Sigmoid colon (tissue), 7 donors: Measurements from ENCODE around the gene TNK2. TPM values are rescaled to one million over a fixed set of nuclear protein-coding genes. Genes with fewer than 3 reads are reported as not detected.
A peak's percentile ranks its signal among the peaks of the same experiment; 100 is the strongest.

Experiments
- DNase-seq: peaks from one replicate; pipeline ENCODE4 v3.0.0-alpha.2; 2019
- H3K27ac ChIP-seq, 4 donors: fragments of 200-600 bp; sonication (generic); one replicate each; pipeline ENCODE4 v1.5.1; 2016 to 2019; ENCODE audit warnings: mild to moderate bottlenecking in 1 of 4
- H3K27me3 ChIP-seq, 3 donors: fragments of 200-600 bp; sonication (generic); one replicate each; pipeline ENCODE4 v1.5.1; 2019; ENCODE audit warnings: mild to moderate bottlenecking in 1 of 3
- H3K36me3 ChIP-seq, 4 donors: fragments of 200-600 bp; sonication (generic); one replicate each; pipeline ENCODE4 v1.5.1; 2016 to 2019
- H3K4me1 ChIP-seq, 4 donors: fragments of 200-600 bp; sonication (generic); one replicate each; pipeline ENCODE4 v1.5.1; 2017 to 2019
- H3K4me3 ChIP-seq, 4 donors: fragments of 200-600 bp; sonication (generic); one replicate each; pipeline ENCODE4 v1.5.1; 2017 to 2019; ENCODE audit warnings: mild to moderate bottlenecking in 2 of 4, moderate library complexity in 1 of 4
- H3K9me3 ChIP-seq, 4 donors: fragments of 200-600 bp in 3 of 4; sonication (generic) in 3 of 4; one replicate each; pipeline versions ENCODE4 v1.5.1 to v1.6.1; 2013 to 2019
- EP300 ChIP-seq, 4 donors: sonication (generic); formaldehyde crosslinking; IDR thresholded peaks; one replicate each; pipeline ENCODE4 v1.6.1; 2017; ENCODE audit warnings: antibody characterized with exemption in 4 of 4
- POLR2A ChIP-seq, 2 donors: fragments of 450-650 bp; IDR thresholded peaks; one replicate each; pipeline ENCODE4 v1.6.1; 2016; ENCODE audit warnings: antibody characterized with exemption in 2 of 2, mild to moderate bottlenecking in 2 of 2, moderate library complexity in 2 of 2
- POLR2AphosphoS5 ChIP-seq, 4 donors: sonication (generic); formaldehyde crosslinking; IDR thresholded peaks; one replicate each; pipeline ENCODE4 v1.6.1; 2017; ENCODE audit warnings: antibody characterized with exemption in 4 of 4
- WGBS, 2 donors: extraction: QIAGEN DNeasy Blood & Tissue Kit; methylation state at CpG; one replicate each; pipeline ENCODE4 v1.1.7; 2013; 5-methylcytosine and 5-hydroxymethylcytosine counted together
- intact Hi-C: fragments of 100-400 bp; cut with DNase I; formaldehyde crosslinking; loops from one replicate; pipeline ENCODE4 v1.15.1; 2023
- polyA plus RNA-seq, 3 donors: library from polyadenylated mRNA; stranded (reverse); fragments of 200-250 nt; gene quantifications; one replicate each; pipeline ENCODE4 v1.2.3, GENCODE V29; 2013
- total RNA-seq, 4 donors: library from RNA; depleted of rRNA; stranded (reverse); fragments of >200 nt; gene quantifications; one replicate each; pipeline ENCODE4 v1.1.0, GENCODE V29; 2016
- TF ChIP-seq, protein P1 (sequence below), 4 experiments: fragments of 450-650 bp in 3 of 4; fragments of 200-600 bp in 1 of 4; IDR thresholded peaks; one replicate each; pipeline ENCODE4 v1.5.1; 2016 to 2019; ENCODE audit warnings: antibody characterized with exemption in 4 of 4, mild to moderate bottlenecking in 3 of 4, moderate library complexity in 2 of 4
- donor health status: healthy with polysubstance abuse.
- donor health status: Bipolar disorder and iron deficiency.
- donor health status: healthy.

Gene TNK2
- total and polyA plus RNA-seq, 7 donors = 8.4 to 44.0 (median 17.1) TPM

DNA sequence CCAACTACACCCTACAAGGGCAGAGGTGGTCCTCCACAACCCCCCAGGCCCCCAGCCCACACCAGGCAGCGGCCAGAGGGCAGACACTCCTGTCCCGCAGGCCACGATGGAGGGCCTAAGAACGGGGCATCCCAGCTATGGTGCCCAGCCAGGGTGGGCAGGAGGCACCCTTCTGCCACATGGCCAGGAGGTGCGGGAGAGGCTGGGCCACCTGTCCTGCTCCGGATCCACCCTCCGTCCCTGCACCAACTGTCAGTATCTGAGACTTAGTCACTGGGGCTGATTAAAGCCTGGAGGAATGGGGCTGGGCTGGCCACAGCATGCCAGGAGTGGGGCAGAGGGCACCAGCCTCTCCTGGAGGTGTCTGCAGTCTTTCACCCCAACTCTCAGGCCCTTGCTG is 37.9 kb downstream of the TNK2 start:
- Histone ChIP-seq H3K4me3 (no peak overlapping the region), H3K9me3 (no peaks in the 10 kb centered on the region), H3K27ac (no peak overlapping the region), H3K27me3 (no peaks in the 10 kb centered on the region), H3K36me3 (peaks cover 0 to 59% (median 13%) of the 10 kb centered on the region in 4 donors), H3K4me1 (no peaks in the 10 kb centered on the region)
- intact Hi-C loops = no loop called here
- TF ChIP-seq POLR2A (IDR thresholded peaks at IDR 0.05) = no peak
- TF ChIP-seq, protein P1, sequence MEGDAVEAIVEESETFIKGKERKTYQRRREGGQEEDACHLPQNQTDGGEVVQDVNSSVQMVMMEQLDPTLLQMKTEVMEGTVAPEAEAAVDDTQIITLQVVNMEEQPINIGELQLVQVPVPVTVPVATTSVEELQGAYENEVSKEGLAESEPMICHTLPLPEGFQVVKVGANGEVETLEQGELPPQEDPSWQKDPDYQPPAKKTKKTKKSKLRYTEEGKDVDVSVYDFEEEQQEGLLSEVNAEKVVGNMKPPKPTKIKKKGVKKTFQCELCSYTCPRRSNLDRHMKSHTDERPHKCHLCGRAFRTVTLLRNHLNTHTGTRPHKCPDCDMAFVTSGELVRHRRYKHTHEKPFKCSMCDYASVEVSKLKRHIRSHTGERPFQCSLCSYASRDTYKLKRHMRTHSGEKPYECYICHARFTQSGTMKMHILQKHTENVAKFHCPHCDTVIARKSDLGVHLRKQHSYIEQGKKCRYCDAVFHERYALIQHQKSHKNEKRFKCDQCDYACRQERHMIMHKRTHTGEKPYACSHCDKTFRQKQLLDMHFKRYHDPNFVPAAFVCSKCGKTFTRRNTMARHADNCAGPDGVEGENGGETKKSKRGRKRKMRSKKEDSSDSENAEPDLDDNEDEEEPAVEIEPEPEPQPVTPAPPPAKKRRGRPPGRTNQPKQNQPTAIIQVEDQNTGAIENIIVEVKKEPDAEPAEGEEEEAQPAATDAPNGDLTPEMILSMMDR (IDR thresholded peaks at IDR 0.05) = no peak
- no peak for TF ChIP-seq POLR2AphosphoS5 (IDR thresholded peaks at IDR 0.05)
- no peak for TF ChIP-seq EP300 (IDR thresholded peaks at IDR 0.05)
- DNase-seq = no peak
- WGBS, 2 donors = 66 to 80% methylated on average over 7 of the region's 7 CpGs

DNA sequence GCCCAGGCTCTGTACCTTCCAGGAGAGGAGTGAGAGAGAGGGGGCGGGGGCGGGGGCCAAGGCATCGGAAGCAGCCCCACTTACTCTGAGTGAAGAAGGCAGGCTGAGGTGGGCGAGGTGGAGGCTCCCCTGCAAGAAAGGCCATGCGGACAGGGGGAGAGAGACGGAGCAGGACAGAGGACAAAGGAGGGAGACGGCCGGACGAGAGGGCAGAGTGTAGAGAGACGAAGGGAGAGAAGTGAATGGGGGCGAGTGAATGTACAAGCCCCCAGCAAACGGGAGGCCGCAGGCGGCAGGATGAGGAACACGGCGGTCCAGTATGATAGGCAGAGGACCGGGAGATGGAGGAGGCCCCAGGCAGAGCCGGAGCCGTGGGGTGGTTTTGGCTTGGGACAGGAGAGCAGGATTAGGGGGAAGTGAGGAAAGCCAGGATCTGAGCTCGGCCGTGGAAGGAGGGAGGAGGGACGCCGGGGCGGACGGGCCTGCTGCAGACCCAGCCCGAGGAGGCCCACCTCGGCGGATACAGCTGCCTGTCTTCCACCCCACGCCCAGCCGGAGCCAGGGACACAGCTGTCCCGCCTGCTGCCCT is 38.8 kb downstream of the TNK2 start:
- TF ChIP-seq EP300 (IDR thresholded peaks at IDR 0.05) (no peak), POLR2A (IDR thresholded peaks at IDR 0.05) (no peak), POLR2AphosphoS5 (IDR thresholded peaks at IDR 0.05) (no peak)
- TF ChIP-seq, protein P1 (IDR thresholded peaks at IDR 0.05) = no peak
- Histone ChIP-seq H3K27ac (no peak overlapping the region), H3K9me3 (no peaks in the 10 kb centered on the region), H3K4me3 (no peak overlapping the region), H3K4me1 (no peaks in the 10 kb centered on the region), H3K36me3 (peaks cover 0 to 59% (median 13%) of the 10 kb centered on the region in 4 donors), H3K27me3 (no peaks in the 10 kb centered on the region)
- 89 to 93% methylated on average over 31 of the region's 31 CpGs for WGBS, 2 donors
- no peak for DNase-seq
- intact Hi-C loops = no loop called here

DNA sequence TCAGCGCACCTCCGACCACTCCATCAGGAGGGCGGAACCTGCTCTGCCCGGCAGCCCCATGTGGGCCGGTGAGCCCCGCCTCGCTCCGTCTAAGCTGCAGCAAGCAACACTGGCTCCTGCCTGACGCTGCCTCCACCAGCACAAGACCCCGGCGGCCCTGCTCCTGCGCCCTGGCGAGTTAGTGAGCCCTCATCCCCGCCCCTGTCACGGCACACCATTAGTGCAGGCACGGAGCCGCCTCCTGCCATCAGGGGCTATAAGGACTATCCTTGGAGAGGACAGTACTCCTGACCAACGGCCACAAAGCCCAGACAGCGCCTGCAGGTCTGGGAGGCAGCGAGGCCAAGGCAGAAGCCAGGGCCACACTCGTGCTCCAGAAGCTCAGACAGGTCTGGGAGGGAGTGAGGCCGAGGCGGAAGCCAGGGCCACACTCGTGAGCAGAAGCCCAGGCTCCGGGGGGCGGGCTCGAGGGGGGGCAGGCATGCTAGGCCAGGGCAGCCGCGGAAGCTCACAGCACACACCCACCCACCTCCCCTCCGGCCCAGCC is 39.4 kb downstream of the TNK2 start:
- Histone ChIP-seq H3K27ac (no peak overlapping the region), H3K9me3 (no peaks in the 10 kb centered on the region), H3K27me3 (no peaks in the 10 kb centered on the region), H3K4me3 (no peak overlapping the region), H3K4me1 (peaks cover 0 to under 1% (median 0%) of the 10 kb centered on the region in 4 donors), H3K36me3 (peaks cover 0 to 63% (median 13%) of the 10 kb centered on the region in 4 donors)
- intact Hi-C loops = no loop called here
- peak; percentile 64 for DNase-seq
- TF ChIP-seq POLR2AphosphoS5 (IDR thresholded peaks at IDR 0.05) (no peak), POLR2A (IDR thresholded peaks at IDR 0.05) (no peak), EP300 (IDR thresholded peaks at IDR 0.05) (no peak)
- TF ChIP-seq, protein P1 (IDR thresholded peaks at IDR 0.05) = no peak
- WGBS, 2 donors = 91 to 92% methylated on average over 30 of the region's 30 CpGs

DNA sequence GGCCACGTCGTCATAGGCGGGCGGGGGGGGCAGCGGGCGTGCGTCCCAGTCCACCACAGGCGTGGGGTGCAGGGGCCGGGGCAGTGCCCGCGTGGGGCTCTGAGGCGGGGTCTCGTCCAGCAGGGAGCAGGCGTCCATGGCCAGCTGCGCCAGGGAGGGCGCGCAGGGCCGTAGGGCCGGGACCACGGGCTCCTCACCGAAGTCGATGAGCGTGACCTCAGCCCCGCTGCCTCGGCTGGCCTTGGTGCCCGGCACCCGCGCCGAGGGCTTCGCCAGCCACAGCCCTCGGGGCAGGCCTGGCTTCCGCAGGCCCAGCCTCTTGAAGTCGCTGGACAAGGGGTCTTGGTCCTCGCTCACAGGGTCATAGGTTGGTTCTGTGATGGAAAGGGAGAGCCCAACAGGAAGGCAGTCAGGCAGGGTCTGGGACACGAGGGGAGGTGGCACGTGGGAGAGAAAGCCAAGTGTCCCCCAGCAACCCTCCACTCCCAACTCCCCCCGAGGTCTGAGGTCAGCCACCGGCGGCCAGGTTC is 40.0 kb downstream of the TNK2 start:
- DNase-seq = no peak
- peaks cover 0 to 66% (median 13%) of the 10 kb centered on the region in 4 donors for H3K36me3 ChIP-seq
- 97% methylated on average over 39 of the region's 39 CpGs for WGBS, 2 donors
- no peak for TF ChIP-seq POLR2A (IDR thresholded peaks at IDR 0.05)
- TF ChIP-seq EP300 (IDR thresholded peaks at IDR 0.05) = no peak
- TF ChIP-seq POLR2AphosphoS5 (IDR thresholded peaks at IDR 0.05) = no peak
- TF ChIP-seq, protein P1 (IDR thresholded peaks at IDR 0.05) = no peak
- intact Hi-C loops = no loop called here
- H3K27me3 ChIP-seq = no peaks in the 10 kb centered on the region
- peaks cover 0 to 6% (median 4%) of the 10 kb centered on the region in 4 donors for H3K4me1 ChIP-seq
- H3K27ac ChIP-seq = no peak overlapping the region
- H3K9me3 ChIP-seq = no peaks in the 10 kb centered on the region
- H3K4me3 ChIP-seq = no peak overlapping the region
